T-cell (primary cell): Measurements from ENCODE around the gene CAPN1. TPM values are rescaled to one million over a fixed set of nuclear protein-coding genes. Genes with fewer than 3 reads are reported as not detected.

Source experiments
- ATAC-seq, 4 experiments: fragments of 200-7000 bp in 3 of 4; fragments of 150-1000 bp in 1 of 4; cut with Tn5 transposase; replicated peaks in 1 of 4; 1 replicate in 3 of 4; 2 replicates in 1 of 4; pipeline ENCODE4 v1.10.0; 2021; ENCODE audit warnings: moderate library complexity in 3 of 4, mild to moderate bottlenecking in 2 of 4, moderate number of reproducible peaks in 1 of 4
- CTCF ChIA-PET, 2 donors: fragments of 300-600 bp; sonication (Branson Sonifier 250); formaldehyde crosslinking; loops; one replicate each; lab custom pipeline; 2022; ENCODE audit warnings: antibody characterized with exemption in 2 of 2; lab: Charles Lee
- POLR2A ChIA-PET, 2 donors: fragments of 300-600 bp; sonication (Branson Sonifier 250); formaldehyde crosslinking; loops; one replicate each; lab custom pipeline; 2022; ENCODE audit warnings: antibody characterized with exemption in 2 of 2; lab: Charles Lee
- DNase-seq, 35 experiments: peaks; one replicate each; pipeline versions ENCODE4 v3.0.0 to v3.0.0-alpha.2; 2013 to 2023
- H3K27ac ChIP-seq: one replicate; pipeline ENCODE4 v1.5.1; 2013; ENCODE audit warnings: low read length
- H3K27me3 ChIP-seq, 2 experiments: replicated peaks in 1 of 2; 1 replicate in 1 of 2; 2 replicates in 1 of 2; pipeline versions ENCODE4 v1.6.1 to v1.7.0; 2013; ENCODE audit warnings: low read length in 1 of 2, mixed read lengths in 1 of 2; ENCODE audit not compliant: control insufficient read depth in 2 of 2, insufficient read depth in 2 of 2; ENCODE audit errors: extremely low read depth in 1 of 2
- H3K36me3 ChIP-seq, 2 donors: 1 replicate in 1 of 2; 2 replicates in 1 of 2; pipeline versions ENCODE4 v1.6.1 to v1.7.0; 2013; ENCODE audit warnings: low read length in 1 of 2; ENCODE audit not compliant: control insufficient read depth in 2 of 2, insufficient read depth in 1 of 2; ENCODE audit errors: extremely low read depth in 1 of 2
- H3K4me1 ChIP-seq, 2 experiments: 1 replicate in 1 of 2; 2 replicates in 1 of 2; pipeline versions ENCODE4 v1.6.1 to v1.7.0; 2013; ENCODE audit warnings: low read length in 2 of 2, mixed read lengths in 1 of 2; ENCODE audit not compliant: insufficient read depth in 2 of 2, control insufficient read depth in 1 of 2; ENCODE audit errors: extremely low read depth in 1 of 2
- H3K4me3 ChIP-seq, 2 donors: 1 replicate in 1 of 2; 2 replicates in 1 of 2; pipeline versions ENCODE4 v1.5.1 to v1.7.0; 2013; ENCODE audit warnings: mild to moderate bottlenecking in 2 of 2, low read length in 1 of 2, moderate library complexity in 1 of 2; ENCODE audit not compliant: control insufficient read depth in 1 of 2; ENCODE audit errors: extremely low read depth in 1 of 2
- H3K9me3 ChIP-seq: 2 replicates; pipeline ENCODE4 v1.7.0; 2013
- H3K27ac Mint-ChIP-seq, 2 donors: one replicate each; pipeline ENCODE4 v1.8.0; 2020 to 2021; ENCODE audit warnings: mild to moderate bottlenecking in 2 of 2, mixed read lengths in 2 of 2
- H3K27me3 Mint-ChIP-seq, 2 donors: one replicate each; pipeline ENCODE4 v1.8.0; 2021 to 2022; ENCODE audit warnings: mixed read lengths in 2 of 2
- H3K36me3 Mint-ChIP-seq: one replicate; pipeline ENCODE4 v1.8.0; 2021; ENCODE audit warnings: mixed read lengths
- H3K4me1 Mint-ChIP-seq, 3 donors: one replicate each; pipeline ENCODE4 v1.8.0; 2020 to 2022; ENCODE audit warnings: mixed read lengths in 3 of 3, mild to moderate bottlenecking in 1 of 3
- H3K4me3 Mint-ChIP-seq, 3 donors: one replicate each; pipeline ENCODE4 v1.8.0; 2020 to 2022; ENCODE audit warnings: mild to moderate bottlenecking in 3 of 3, mixed read lengths in 3 of 3, moderate library complexity in 3 of 3
- H3K9me3 Mint-ChIP-seq, 3 donors: one replicate each; pipeline ENCODE4 v1.8.0; 2020 to 2022; ENCODE audit warnings: mixed read lengths in 3 of 3
- WGBS: methylation state at CpG from one replicate; pipeline ENCODE4 v1.1.5; 2013; ENCODE audit warnings: missing lambda C conversion rate; ENCODE audit not compliant: insufficient coverage; 5-methylcytosine and 5-hydroxymethylcytosine counted together
- total RNA-seq, 35 experiments: library from RNA in 6 of 35; stranded (reverse) in 6 of 35; fragments of 120-200 nt in 1 of 35; gene quantifications; one replicate each; pipeline versions ENCODE4 v1.2.1 to v1.2.4 and lab custom pipeline; 2013 to 2026

Gene CAPN1
- total RNA-seq, 5 donors from 2014 or later (not counting 1 experiment from before 2014, with no cell fraction given) = 98.4 to 171 (median 143) TPM

DNA sequence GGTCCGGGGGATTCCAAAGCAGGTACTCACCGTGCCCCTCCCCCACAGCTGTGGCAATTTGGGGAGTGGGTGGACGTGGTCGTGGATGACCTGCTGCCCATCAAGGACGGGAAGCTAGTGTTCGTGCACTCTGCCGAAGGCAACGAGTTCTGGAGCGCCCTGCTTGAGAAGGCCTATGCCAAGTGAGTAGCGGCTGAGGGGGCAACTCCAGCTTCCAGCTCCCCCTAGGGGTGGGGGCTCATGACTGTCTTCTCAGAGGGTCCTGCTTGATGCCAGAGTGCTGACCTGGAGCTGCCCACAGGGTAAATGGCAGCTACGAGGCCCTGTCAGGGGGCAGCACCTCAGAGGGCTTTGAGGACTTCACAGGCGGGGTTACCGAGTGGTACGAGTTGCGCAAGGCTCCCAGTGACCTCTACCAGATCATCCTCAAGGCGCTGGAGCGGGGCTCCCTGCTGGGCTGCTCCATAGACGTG, 4.2 kb downstream of the CAPN1 start:
- no peaks in the 10 kb centered on the region for H3K27me3 ChIP-seq
- H3K36me3 ChIP-seq = peaks cover 34 to 49% of the 10 kb centered on the region in 2 donors
- POLR2A ChIA-PET = interaction anchor here (0.6 kb wide), 3 partner anchors 20 to 868 kb away, joined by 4 to 5 read pairs (median 5); no protein-coding TSS in a partner anchor
- H3K4me1 ChIP-seq = peaks cover 0 to 25% of the 10 kb centered on the region in 2 experiments
- ATAC-seq (no peak), DNase-seq (no peak)
- Mint-ChIP-seq H3K9me3 (no peaks in the 10 kb centered on the region), H3K36me3 (peaks cover 36% of the 10 kb centered on the region), H3K27me3 (no peaks in the 10 kb centered on the region), H3K27ac (no peak overlapping the region), H3K4me1 (peaks cover 17 to 31% (median 17%) of the 10 kb centered on the region in 3 donors), H3K4me3 (no peak overlapping the region)
- H3K27ac ChIP-seq = no peak overlapping the region
- 98% methylated on average over 18 of the region's 18 CpGs for WGBS
- CTCF ChIA-PET = no interaction called here
- H3K4me3 ChIP-seq = no peak overlapping the region
- H3K9me3 ChIP-seq = no peaks in the 10 kb centered on the region

GRCh38 chr11:65186701-65187100, 5.0 kb downstream of the CAPN1 start:
- peak overlapping the region in 1 of 2 donors; percentile 24 for H3K27ac Mint-ChIP-seq
- H3K27me3 Mint-ChIP-seq = no peaks in the 10 kb centered on the region
- H3K4me3 Mint-ChIP-seq = no peak overlapping the region
- H3K9me3 ChIP-seq = no peaks in the 10 kb centered on the region
- DNase-seq (no peak), ATAC-seq (no peak)
- H3K36me3 ChIP-seq = peaks cover 34 to 51% of the 10 kb centered on the region in 2 donors
- H3K4me1 Mint-ChIP-seq = peaks cover 17 to 29% (median 18%) of the 10 kb centered on the region in 3 donors
- H3K4me3 ChIP-seq = no peak overlapping the region
- H3K27ac ChIP-seq = no peak overlapping the region
- ChIA-PET CTCF (no interaction called here), POLR2A (interaction anchor here in 1 of 2 donors (0.6 kb wide), 1 partner anchor 867 kb away, joined by 5 read pairs; no protein-coding TSS in a partner anchor)
- no peaks in the 10 kb centered on the region for H3K9me3 Mint-ChIP-seq
- WGBS = 84% methylated on average over 7 of the region's 9 CpGs
- H3K27me3 ChIP-seq = no peaks in the 10 kb centered on the region
- H3K4me1 ChIP-seq = peaks cover 0 to 23% of the 10 kb centered on the region in 2 experiments
- peaks cover 41% of the 10 kb centered on the region for H3K36me3 Mint-ChIP-seq

DNA sequence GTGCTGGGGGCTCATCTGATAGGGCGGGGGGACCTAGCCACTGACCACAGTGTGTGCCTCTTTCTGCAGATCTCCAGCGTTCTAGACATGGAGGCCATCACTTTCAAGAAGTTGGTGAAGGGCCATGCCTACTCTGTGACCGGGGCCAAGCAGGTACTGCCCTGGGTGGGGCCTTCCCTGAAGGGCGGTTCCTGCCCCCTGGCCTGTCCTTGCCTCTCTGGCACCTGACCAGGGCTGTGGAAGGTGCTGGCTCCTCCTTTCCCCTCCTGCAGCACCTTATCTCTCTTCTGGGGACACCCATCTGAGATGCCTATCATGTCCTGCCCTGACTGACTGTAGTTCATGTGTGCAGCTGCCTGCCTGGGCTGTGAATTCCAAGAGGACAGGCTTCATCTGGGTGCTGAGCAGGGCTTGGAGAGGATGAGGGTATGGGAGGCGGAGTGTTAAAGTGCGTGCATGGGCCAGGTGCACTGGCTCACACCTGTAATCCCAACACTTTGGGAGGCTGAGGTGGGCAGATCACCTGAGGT, 5.5 kb downstream of the CAPN1 start:
- H3K4me1 Mint-ChIP-seq = peaks cover 15 to 29% (median 19%) of the 10 kb centered on the region in 3 donors
- Histone ChIP-seq H3K4me3 (no peak overlapping the region), H3K27ac (no peak overlapping the region), H3K36me3 (peaks cover 34 to 51% of the 10 kb centered on the region in 2 donors), H3K27me3 (no peaks in the 10 kb centered on the region), H3K9me3 (no peaks in the 10 kb centered on the region), H3K4me1 (peaks cover 0 to 20% of the 10 kb centered on the region in 2 experiments)
- H3K27me3 Mint-ChIP-seq = no peaks in the 10 kb centered on the region
- no peak for DNase-seq
- H3K27ac Mint-ChIP-seq = no peak overlapping the region
- H3K9me3 Mint-ChIP-seq = no peaks in the 10 kb centered on the region
- POLR2A ChIA-PET = no interaction called here
- ATAC-seq = no peak
- WGBS = 100% methylated on average over 4 of the region's 6 CpGs
- peaks cover 41% of the 10 kb centered on the region for H3K36me3 Mint-ChIP-seq
- CTCF ChIA-PET = interaction anchor here in 1 of 2 donors (0.6 kb wide), 1 partner anchor 146 kb away, joined by 3 read pairs; no protein-coding TSS in a partner anchor
- no peak overlapping the region for H3K4me3 Mint-ChIP-seq

GRCh38 chr11:65187971-65188461, 6.3 kb downstream of the CAPN1 start:
- Histone ChIP-seq H3K4me3 (no peak overlapping the region), H3K36me3 (peaks cover 34 to 51% of the 10 kb centered on the region in 2 donors), H3K27me3 (no peaks in the 10 kb centered on the region), H3K27ac (no peak overlapping the region), H3K4me1 (peaks cover 0 to 12% of the 10 kb centered on the region in 2 experiments), H3K9me3 (no peaks in the 10 kb centered on the region)
- H3K4me3 Mint-ChIP-seq = no peak overlapping the region
- ATAC-seq (no peak), DNase-seq (no peak)
- H3K27me3 Mint-ChIP-seq = no peaks in the 10 kb centered on the region
- H3K27ac Mint-ChIP-seq = no peak overlapping the region
- peaks cover 41% of the 10 kb centered on the region for H3K36me3 Mint-ChIP-seq
- H3K9me3 Mint-ChIP-seq = no peaks in the 10 kb centered on the region
- ChIA-PET CTCF (no interaction called here), POLR2A (no interaction called here)
- WGBS = 97% methylated on average over 17 of the region's 20 CpGs
- peaks cover 11 to 22% (median 13%) of the 10 kb centered on the region in 3 donors for H3K4me1 Mint-ChIP-seq

- Histone ChIP-seq H3K27ac (no peak overlapping the region), H3K9me3 (no peaks in the 10 kb centered on the region), H3K4me3 (no peak overlapping the region), H3K36me3 (peaks cover 34 to 51% of the 10 kb centered on the region in 2 donors), H3K4me1 (peaks cover 0 to 7% of the 10 kb centered on the region in 2 experiments), H3K27me3 (no peaks in the 10 kb centered on the region)
- WGBS = over 99% methylated on average over 15 of the region's 18 CpGs
- H3K4me1 Mint-ChIP-seq = peaks cover 8 to 18% (median 11%) of the 10 kb centered on the region in 3 donors
- no peak overlapping the region for H3K27ac Mint-ChIP-seq
- peaks cover 41% of the 10 kb centered on the region for H3K36me3 Mint-ChIP-seq
- ATAC-seq (no peak), DNase-seq (no peak)
- no peak overlapping the region for H3K4me3 Mint-ChIP-seq
- ChIA-PET CTCF (no interaction called here), POLR2A (no interaction called here)
- no peaks in the 10 kb centered on the region for H3K27me3 Mint-ChIP-seq
- no peaks in the 10 kb centered on the region for H3K9me3 Mint-ChIP-seq
These were observed 6.8 kb downstream of the CAPN1 start for GRCh38 chr11:65188486-65188885.

DNA sequence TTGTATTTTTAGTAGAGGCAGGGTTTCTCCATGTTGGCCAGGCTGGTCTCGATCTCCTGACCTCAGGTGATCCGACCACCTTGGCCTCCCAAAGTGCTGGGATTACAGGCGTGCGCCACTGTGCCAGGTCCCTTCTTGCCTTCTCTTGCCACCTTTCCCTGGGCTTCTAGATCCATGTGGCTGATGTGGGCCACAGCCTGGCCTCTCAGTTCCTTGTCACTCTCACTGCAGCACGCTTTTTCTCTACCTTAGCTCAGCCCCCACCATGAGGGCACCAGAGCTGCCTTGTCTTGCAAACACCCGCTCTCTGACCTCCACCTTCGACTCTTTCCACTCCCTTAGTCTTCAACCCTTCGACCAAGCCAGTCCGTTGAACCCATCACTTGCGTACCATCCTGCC, 7.5 kb downstream of the CAPN1 start:
- Histone ChIP-seq H3K27ac (no peak overlapping the region), H3K36me3 (peaks cover 34 to 53% of the 10 kb centered on the region in 2 donors), H3K9me3 (no peaks in the 10 kb centered on the region), H3K27me3 (no peaks in the 10 kb centered on the region), H3K4me1 (no peaks in the 10 kb centered on the region), H3K4me3 (no peak overlapping the region)
- H3K36me3 Mint-ChIP-seq = peaks cover 41% of the 10 kb centered on the region
- 86% methylated on average over 10 of the region's 10 CpGs for WGBS
- POLR2A ChIA-PET = no interaction called here
- H3K27ac Mint-ChIP-seq = no peak overlapping the region
- DNase-seq (no peak), ATAC-seq (no peak)
- peaks cover 5 to 14% (median 11%) of the 10 kb centered on the region in 3 donors for H3K4me1 Mint-ChIP-seq
- no peaks in the 10 kb centered on the region for H3K9me3 Mint-ChIP-seq
- H3K4me3 Mint-ChIP-seq = no peak overlapping the region
- no peaks in the 10 kb centered on the region for H3K27me3 Mint-ChIP-seq
- CTCF ChIA-PET = no interaction called here
